GM12892 (cell line): ENCODE data around the gene SMARCA2.

Experiments used
- POLR2A ChIP-seq: IDR thresholded peaks from 2 replicates; pipeline ENCODE4 v1.6.1; 2011; ENCODE audit warnings: low read depth, low read length, control low read depth
- POLR2AphosphoS5 ChIP-seq: IDR thresholded peaks from 2 replicates; pipeline ENCODE4 v1.6.1; 2011; ENCODE audit warnings: low read depth, low read length, control low read depth
- TAF1 ChIP-seq: IDR thresholded peaks from 2 replicates; pipeline ENCODE4 v1.6.1; 2011; ENCODE audit warnings: low read depth, mild to moderate bottlenecking, control low read depth, low read length, borderline replicate concordance

DNA sequence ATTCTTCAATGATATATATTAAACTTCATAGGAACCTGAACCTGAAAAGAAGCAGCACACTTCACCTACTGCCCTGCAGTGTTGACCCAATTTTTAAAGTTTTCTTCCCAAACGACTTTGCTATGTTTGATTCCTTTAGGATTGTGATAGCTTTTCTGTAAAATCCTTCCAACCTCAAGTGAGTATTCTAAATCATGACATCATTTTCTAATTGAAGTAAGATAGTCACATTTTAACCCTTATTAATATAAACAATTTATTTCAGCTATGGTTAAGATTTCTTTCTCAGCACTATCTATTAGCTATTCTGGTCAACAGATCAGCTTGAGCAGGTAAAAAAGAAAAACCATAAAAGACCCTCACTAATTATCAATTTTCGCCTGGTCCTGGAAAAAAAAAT is 162.0 kb downstream of the SMARCA2 start:
- no peak for TF ChIP-seq TAF1
- TF ChIP-seq POLR2A = no peak
- no peak for TF ChIP-seq POLR2AphosphoS5
